ENCODE results near the gene CYP46A1.

- TF ChIP-seq POLR2A (IDR thresholded peaks at IDR 0.05; ENCODE audit: low read depth, low read length): no peak
- no peak for TF ChIP-seq POLR2AphosphoS5 (IDR thresholded peaks at IDR 0.05; ENCODE audit: low read depth, low read length)
- TF ChIP-seq TAF1 (IDR thresholded peaks at IDR 0.05; ENCODE audit: low read depth, low read length): no peak
- no peak for TF ChIP-seq SPI1 (IDR thresholded peaks at IDR 0.05; ENCODE audit: low read depth, low read length)
These were observed 9.8 kb downstream of the CYP46A1 start for GRCh38 chr14:99693918-99694317.
